Panc1 (cell line): ENCODE data around the gene HNRNPR.

Experiments used
- CTCF ChIP-seq: fragments of 450-650 bp; IDR thresholded peaks from 2 replicates; pipeline ENCODE4 v1.5.1; 2017; ENCODE audit warnings: mild to moderate bottlenecking
- POLR2AphosphoS5 ChIP-seq: IDR thresholded peaks from 2 replicates; pipeline ENCODE4 v1.6.1; 2012; ENCODE audit warnings: mild to moderate bottlenecking, low read depth, low read length, moderate library complexity
- REST ChIP-seq, 2 experiments: IDR thresholded peaks; 2 replicates each; pipeline ENCODE4 v1.6.1; 2011 to 2012; ENCODE audit warnings: low read depth in 2 of 2, control low read depth in 1 of 2, low read length in 1 of 2, mild to moderate bottlenecking in 1 of 2, moderate library complexity in 1 of 2; ENCODE audit not compliant: insufficient read depth in 1 of 2
- TCF7L2 ChIP-seq: IDR thresholded peaks from 2 replicates; pipeline ENCODE4 v1.6.1; 2011; ENCODE audit warnings: mild to moderate bottlenecking, low read depth, low read length, inconsistent platforms

DNA sequence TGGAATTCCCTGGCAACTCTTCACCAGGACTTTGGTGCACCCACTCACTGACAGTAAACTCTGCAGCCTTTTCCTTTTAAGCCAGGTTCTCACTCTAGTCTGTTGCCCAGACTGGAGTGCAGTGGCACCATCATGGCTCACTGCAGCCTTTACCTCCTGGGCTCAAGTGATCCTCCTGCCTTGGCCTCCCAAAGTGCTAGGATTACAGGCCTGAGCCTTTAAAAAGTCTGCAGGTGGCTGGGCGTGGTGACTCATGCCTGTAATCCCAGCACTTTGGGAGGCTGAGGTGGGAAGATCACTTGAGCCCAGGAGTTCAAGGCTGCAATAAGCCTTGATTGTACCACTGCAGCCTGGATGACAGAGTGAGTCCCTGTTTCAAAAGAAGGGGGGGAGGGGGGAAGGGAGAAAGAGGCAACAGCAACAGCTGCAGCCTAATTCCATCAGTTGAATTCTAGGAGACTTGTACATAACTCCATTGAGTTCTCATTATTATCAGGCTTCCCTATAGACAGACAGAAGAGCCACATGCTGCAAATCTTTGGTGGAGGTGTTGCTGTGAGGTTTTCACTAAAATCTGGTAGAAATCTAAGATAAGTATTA is 8.1 kb upstream of the HNRNPR start:
- TF ChIP-seq CTCF (no peak), POLR2AphosphoS5 (no peak), REST (IDR thresholded peaks at IDR 0.05; ENCODE audit: insufficient read depth in 1 of 2, low read depth in 2 of 2, low read length in 1 of 2) (no peak), TCF7L2 (no peak)
